SJSA1 (cell line): ENCODE measurements around the gene CASQ2. TPM values are rescaled to one million over a fixed set of nuclear protein-coding genes. Genes with fewer than 3 reads are reported as not detected.
A peak's percentile ranks its signal among the peaks of the same experiment; 100 is the strongest.

ENCODE experiments used
- DNase-seq, 2 experiments: peaks; one replicate each; pipeline ENCODE4 v3.0.0-alpha.2; 2015 to 2020; ENCODE audit warnings: low spot score in 2 of 2, low read depth in 1 of 2
- H3K27ac ChIP-seq: fragments of 250-450 bp; sonication (Bioruptor Pico); 2 replicates; pipeline ENCODE4 v1.5.1; 2020; ENCODE audit warnings: mild to moderate bottlenecking, moderate library complexity
- H3K27me3 ChIP-seq: fragments of 250-450 bp; sonication (Bioruptor Pico); replicated peaks from 2 replicates; pipeline ENCODE4 v1.5.1; 2020; ENCODE audit warnings: mild to moderate bottlenecking, moderate library complexity
- H3K36me3 ChIP-seq: fragments of 250-450 bp; sonication (Bioruptor Pico); 2 replicates; pipeline ENCODE4 v1.5.1; 2020; ENCODE audit warnings: mild to moderate bottlenecking
- H3K4me1 ChIP-seq: fragments of 250-450 bp; sonication (Bioruptor Pico); replicated peaks from 2 replicates; pipeline ENCODE4 v1.6.1; 2021; ENCODE audit warnings: mild to moderate bottlenecking
- H3K4me3 ChIP-seq: fragments of 250-450 bp; sonication (Bioruptor Pico); 2 replicates; pipeline ENCODE4 v1.5.1; 2020; ENCODE audit warnings: mild to moderate bottlenecking
- H3K9me3 ChIP-seq: fragments of 250-450 bp; sonication (Bioruptor Pico); replicated peaks from 2 replicates; pipeline ENCODE4 v1.5.1; 2020; ENCODE audit warnings: mild to moderate bottlenecking
- total RNA-seq: library from RNA; depleted of rRNA; stranded (reverse); fragments of >200 nt; shearing (Covaris generic); gene quantifications from 2 replicates; pipeline ENCODE4 v1.2.3, GENCODE V29; 2014

CASQ2 gene
- total RNA-seq, 1 experiment from 2014 or later, result not detected

- peaks cover 62% of the 10 kb centered on the region for H3K36me3 ChIP-seq
- peak in 1 of 2 experiments; percentile 42 for DNase-seq
- peaks cover 35% of the 10 kb centered on the region for H3K4me1 ChIP-seq
- H3K27ac ChIP-seq, result peak overlapping the region; percentile 33
- no peaks in the 10 kb centered on the region for H3K27me3 ChIP-seq
- no peak overlapping the region for H3K4me3 ChIP-seq
- H3K9me3 ChIP-seq, result peaks cover 10% of the 10 kb centered on the region
Observed at GRCh38 chr1:115669002-115669673, 99.4 kb downstream of the CASQ2 start.

GRCh38 chr1:115668579-115668978 lies 99.9 kb downstream of the CASQ2 start:
- Histone ChIP-seq H3K27me3 (no peaks in the 10 kb centered on the region), H3K36me3 (peaks cover 68% of the 10 kb centered on the region), H3K4me1 (peaks cover 35% of the 10 kb centered on the region), H3K9me3 (peaks cover 10% of the 10 kb centered on the region), H3K4me3 (no peak overlapping the region), H3K27ac (peak overlapping the region; percentile 33)
- DNase-seq, result no peak

- no peak for DNase-seq
- Histone ChIP-seq H3K9me3 (peaks cover 10% of the 10 kb centered on the region), H3K36me3 (peaks cover 80% of the 10 kb centered on the region)
Observed at GRCh38 chr1:115666702-115667101, 101.8 kb downstream of the CASQ2 start.

GRCh38 chr1:115666206-115666605 lies 102.3 kb downstream of the CASQ2 start:
- Histone ChIP-seq H3K27ac (no peak overlapping the region), H3K27me3 (no peaks in the 10 kb centered on the region), H3K4me1 (peaks cover 30% of the 10 kb centered on the region), H3K36me3 (peaks cover 80% of the 10 kb centered on the region), H3K9me3 (peaks cover 10% of the 10 kb centered on the region), H3K4me3 (no peak overlapping the region)
- DNase-seq, result no peak

More at GRCh38 chr1:115666702-115667101, 101.8 kb downstream of the CASQ2 start:
- no peak overlapping the region for H3K27ac ChIP-seq
- H3K4me1 ChIP-seq, result peaks cover 35% of the 10 kb centered on the region
- H3K27me3 ChIP-seq, result no peaks in the 10 kb centered on the region
- no peak overlapping the region for H3K4me3 ChIP-seq

- Histone ChIP-seq H3K4me3 (no peak overlapping the region), H3K4me1 (peaks cover 23% of the 10 kb centered on the region), H3K27ac (no peak overlapping the region), H3K27me3 (no peaks in the 10 kb centered on the region), H3K36me3 (peaks cover 86% of the 10 kb centered on the region), H3K9me3 (peaks cover 10% of the 10 kb centered on the region)
- no peak for DNase-seq
Observed at GRCh38 chr1:115665319-115666096, 103.0 kb downstream of the CASQ2 start.

- no peak for DNase-seq
- Histone ChIP-seq H3K4me3 (no peak overlapping the region), H3K27ac (no peak overlapping the region), H3K27me3 (no peaks in the 10 kb centered on the region), H3K36me3 (peaks cover 73% of the 10 kb centered on the region), H3K9me3 (no peaks in the 10 kb centered on the region), H3K4me1 (peaks cover 30% of the 10 kb centered on the region)
Observed at GRCh38 chr1:115661157-115661556, 107.4 kb downstream of the CASQ2 start.

- Histone ChIP-seq H3K36me3 (peaks cover 67% of the 10 kb centered on the region), H3K27me3 (no peaks in the 10 kb centered on the region), H3K9me3 (no peaks in the 10 kb centered on the region), H3K4me3 (no peak overlapping the region), H3K27ac (no peak overlapping the region), H3K4me1 (peaks cover 40% of the 10 kb centered on the region)
- no peak for DNase-seq
Observed at GRCh38 chr1:115660151-115660550, 108.4 kb downstream of the CASQ2 start.

GRCh38 chr1:115658646-115659045 lies 109.9 kb downstream of the CASQ2 start:
- DNase-seq, result peak; percentile 75
- H3K4me1 ChIP-seq, result peaks cover 54% of the 10 kb centered on the region

GRCh38 chr1:115656461-115657077 lies 111.9 kb downstream of the CASQ2 start:
- no peak overlapping the region for H3K27ac ChIP-seq
- no peak for DNase-seq
- no peaks in the 10 kb centered on the region for H3K27me3 ChIP-seq
- peaks cover 54% of the 10 kb centered on the region for H3K4me1 ChIP-seq
- no peaks in the 10 kb centered on the region for H3K9me3 ChIP-seq
- no peak overlapping the region for H3K4me3 ChIP-seq
- peaks cover 47% of the 10 kb centered on the region for H3K36me3 ChIP-seq

More at GRCh38 chr1:115658646-115659045, 109.9 kb downstream of the CASQ2 start:
- H3K36me3 ChIP-seq, result peaks cover 52% of the 10 kb centered on the region
- no peaks in the 10 kb centered on the region for H3K27me3 ChIP-seq
- peak overlapping the region; percentile 44 for H3K27ac ChIP-seq
- no peaks in the 10 kb centered on the region for H3K9me3 ChIP-seq
- H3K4me3 ChIP-seq, result no peak overlapping the region

- no peaks in the 10 kb centered on the region for H3K27me3 ChIP-seq
- no peak overlapping the region for H3K4me3 ChIP-seq
- H3K9me3 ChIP-seq, result no peaks in the 10 kb centered on the region
- H3K27ac ChIP-seq, result no peak overlapping the region
- H3K4me1 ChIP-seq, result peaks cover 54% of the 10 kb centered on the region
- peaks cover 45% of the 10 kb centered on the region for H3K36me3 ChIP-seq
- DNase-seq, result no peak
Observed at GRCh38 chr1:115655916-115656315, 112.6 kb downstream of the CASQ2 start.

GRCh38 chr1:115655306-115655663 lies 113.2 kb downstream of the CASQ2 start:
- peaks cover 39% of the 10 kb centered on the region for H3K36me3 ChIP-seq
- peak overlapping the region; percentile 58 for H3K27ac ChIP-seq
- DNase-seq, result no peak

GRCh38 chr1:115654663-115655305 lies 113.7 kb downstream of the CASQ2 start:
- Histone ChIP-seq H3K9me3 (no peaks in the 10 kb centered on the region), H3K27me3 (no peaks in the 10 kb centered on the region), H3K27ac (peak overlapping the region; percentile 58), H3K36me3 (peaks cover 34% of the 10 kb centered on the region), H3K4me1 (peaks cover 57% of the 10 kb centered on the region), H3K4me3 (no peak overlapping the region)
- DNase-seq, result peak; percentile 66 to 78

More at GRCh38 chr1:115655306-115655663, 113.2 kb downstream of the CASQ2 start:
- Histone ChIP-seq H3K27me3 (no peaks in the 10 kb centered on the region), H3K4me3 (no peak overlapping the region), H3K4me1 (peaks cover 54% of the 10 kb centered on the region), H3K9me3 (no peaks in the 10 kb centered on the region)

GRCh38 chr1:115654125-115654524 lies 114.4 kb downstream of the CASQ2 start:
- H3K4me1 ChIP-seq, result peaks cover 56% of the 10 kb centered on the region
- H3K9me3 ChIP-seq, result no peaks in the 10 kb centered on the region
- H3K36me3 ChIP-seq, result peaks cover 27% of the 10 kb centered on the region
- H3K27ac ChIP-seq, result no peak overlapping the region
- no peak for DNase-seq
- H3K4me3 ChIP-seq, result no peak overlapping the region
- no peaks in the 10 kb centered on the region for H3K27me3 ChIP-seq
